WTC11 (cell line): Measurements from ENCODE around the gene KLC4. TPM values are rescaled to one million over a fixed set of nuclear protein-coding genes. Genes with fewer than 3 reads are reported as not detected.

ENCODE experiments used
- ATAC-seq: fragments of 200-7000 bp; cut with Tn5 transposase; 2 replicates; pipeline ENCODE4 v1.10.0; 2021; ENCODE audit warnings: mild to moderate bottlenecking, moderate library complexity
- CTCF ChIA-PET: fragments of 300-600 bp; sonication (Branson Sonifier 250); formaldehyde crosslinking; loops from one replicate; lab custom pipeline; 2021; ENCODE audit warnings: antibody characterized with exemption; lab: Charles Lee
- POLR2A ChIA-PET: fragments of 350-600 bp; sonication (Branson Sonifier 250); formaldehyde crosslinking; loops from one replicate; lab custom pipeline; 2021; ENCODE audit warnings: antibody characterized with exemption; lab: Charles Lee
- DNase-seq: peaks from one replicate; pipeline ENCODE4 v3.0.0; 2021; ENCODE audit warnings: low spot score
- H3K27ac Mint-ChIP-seq: 2 replicates; pipeline ENCODE4 v1.8.0; 2021; ENCODE audit warnings: mixed read lengths
- H3K27me3 Mint-ChIP-seq: 2 replicates; pipeline ENCODE4 v1.8.0; 2021; ENCODE audit warnings: low read depth, mild to moderate bottlenecking, moderate library complexity, mixed read lengths
- H3K36me3 Mint-ChIP-seq: 2 replicates; pipeline ENCODE4 v1.8.0; 2021; ENCODE audit warnings: mixed read lengths
- H3K4me1 Mint-ChIP-seq: 2 replicates; pipeline ENCODE4 v1.8.0; 2022; ENCODE audit warnings: mixed read lengths
- H3K4me3 Mint-ChIP-seq: 2 replicates; pipeline ENCODE4 v1.8.0; 2021; ENCODE audit warnings: mild to moderate bottlenecking, moderate library complexity, mixed read lengths
- H3K9me3 Mint-ChIP-seq: 2 replicates; pipeline ENCODE4 v1.8.0; 2021; ENCODE audit warnings: mixed read lengths
- ATF6 ChIP-seq: sonication (generic); formaldehyde crosslinking; IDR thresholded peaks from 2 replicates; pipeline ENCODE4 v1.8.1; 2023; ENCODE audit warnings: mild to moderate bottlenecking, missing genetic modification reagents
- E2F4 ChIP-seq: sonication (generic); formaldehyde crosslinking; IDR thresholded peaks from 2 replicates; pipeline ENCODE4 v1.8.1; 2022; ENCODE audit warnings: low read depth, mild to moderate bottlenecking, moderate library complexity, missing genetic modification reagents, borderline replicate concordance
- ELF4 ChIP-seq: sonication (generic); formaldehyde crosslinking; IDR thresholded peaks from 2 replicates; pipeline ENCODE4 v1.8.1; 2022; ENCODE audit warnings: low read depth, mild to moderate bottlenecking, moderate library complexity, missing genetic modification reagents
- FOXJ3 ChIP-seq: sonication (generic); formaldehyde crosslinking; IDR thresholded peaks from 2 replicates; pipeline ENCODE4 v1.9.0; 2021; ENCODE audit warnings: missing genetic modification reagents, mild to moderate bottlenecking, borderline replicate concordance
- GABPB1 ChIP-seq: sonication (generic); formaldehyde crosslinking; IDR thresholded peaks from 2 replicates; pipeline ENCODE4 v1.8.1; 2023; ENCODE audit warnings: mild to moderate bottlenecking, missing genetic modification reagents
- GRHL2 ChIP-seq: fragments of 250-450 bp; sonication (Bioruptor Pico); IDR thresholded peaks from 2 replicates; pipeline ENCODE4 v1.8.0; 2022; ENCODE audit warnings: mild to moderate bottlenecking, moderate library complexity; ENCODE audit not compliant: insufficient replicate concordance, severe bottlenecking
- IRF2 ChIP-seq: sonication (generic); formaldehyde crosslinking; IDR thresholded peaks from 2 replicates; pipeline ENCODE4 v1.8.0; 2022; ENCODE audit warnings: low read depth, missing genetic modification reagents, borderline replicate concordance
- JUN ChIP-seq: sonication (generic); formaldehyde crosslinking; IDR thresholded peaks from 2 replicates; pipeline ENCODE4 v1.8.0; 2023; ENCODE audit warnings: mild to moderate bottlenecking, missing genetic modification reagents
- MAX ChIP-seq: sonication (generic); formaldehyde crosslinking; IDR thresholded peaks from 2 replicates; pipeline ENCODE4 v1.8.0; 2022; ENCODE audit warnings: mild to moderate bottlenecking, missing genetic modification reagents
- MXD4 ChIP-seq: fragments of 250-450 bp; sonication (Bioruptor Pico); IDR thresholded peaks from 2 replicates; pipeline ENCODE4 v1.8.0; 2021; ENCODE audit warnings: mild to moderate bottlenecking, moderate library complexity, borderline replicate concordance
- NR1H2 ChIP-seq: sonication (generic); formaldehyde crosslinking; IDR thresholded peaks from 2 replicates; pipeline ENCODE4 v1.9.0; 2021; ENCODE audit warnings: mild to moderate bottlenecking, moderate library complexity, missing genetic modification reagents
- SP1 ChIP-seq: sonication (generic); formaldehyde crosslinking; conservative IDR thresholded peaks from 2 replicates; pipeline ENCODE4 v1.8.1; 2022; ENCODE audit warnings: missing genetic modification reagents
- TEAD1 ChIP-seq: sonication (generic); formaldehyde crosslinking; IDR thresholded peaks from 2 replicates; pipeline ENCODE4 v1.8.0; 2022; ENCODE audit warnings: mild to moderate bottlenecking, missing genetic modification reagents
- USF2 ChIP-seq: sonication (generic); formaldehyde crosslinking; IDR thresholded peaks from 2 replicates; pipeline ENCODE4 v1.8.1; 2023; ENCODE audit warnings: mild to moderate bottlenecking, missing genetic modification reagents, moderate library complexity
- ZNF121 ChIP-seq: sonication (generic); formaldehyde crosslinking; IDR thresholded peaks from 2 replicates; pipeline ENCODE4 v1.8.0; 2023; ENCODE audit warnings: missing genetic modification reagents
- ZNF138 ChIP-seq: sonication (generic); formaldehyde crosslinking; conservative IDR thresholded peaks from 2 replicates; pipeline ENCODE4 v1.8.1; 2022; ENCODE audit warnings: mild to moderate bottlenecking, moderate library complexity, missing genetic modification reagents
- ZNF219 ChIP-seq: sonication (generic); formaldehyde crosslinking; IDR thresholded peaks from 2 replicates; pipeline ENCODE4 v1.8.0; 2023; ENCODE audit warnings: missing genetic modification reagents, mild to moderate bottlenecking, borderline replicate concordance
- ZNF416 ChIP-seq: fragments of 250-450 bp; sonication (Bioruptor Pico); IDR thresholded peaks from 2 replicates; pipeline ENCODE4 v1.9.0; 2021; ENCODE audit warnings: mild to moderate bottlenecking, inconsistent platforms
- total RNA-seq: library from RNA; stranded (reverse); gene quantifications from 3 replicates; pipeline ENCODE4 v1.2.3, GENCODE V29; 2021
- TF ChIP-seq, protein P1 (sequence below): sonication (generic); formaldehyde crosslinking; IDR thresholded peaks from 2 replicates; pipeline ENCODE4 v1.8.1; 2023; ENCODE audit warnings: mild to moderate bottlenecking, missing genetic modification reagents, moderate library complexity
- TF ChIP-seq, protein P2 (sequence below): fragments of 250-450 bp; sonication (Bioruptor Pico); IDR thresholded peaks from 2 replicates; pipeline ENCODE4 v1.8.0; 2021; ENCODE audit warnings: mild to moderate bottlenecking
- TF ChIP-seq, protein P3 (sequence below): fragments of 250-450 bp; sonication (Bioruptor Pico); IDR thresholded peaks from 2 replicates; pipeline ENCODE4 v1.9.0; 2021; ENCODE audit warnings: mild to moderate bottlenecking
- TF ChIP-seq, protein P4 (sequence below): sonication (generic); formaldehyde crosslinking; IDR thresholded peaks from 2 replicates; pipeline ENCODE4 v1.8.0; 2022; ENCODE audit warnings: mild to moderate bottlenecking, missing genetic modification reagents

KLC4 gene
- total RNA-seq, 1 experiment from 2014 or later: 35.7 TPM

- no peak for TF ChIP-seq FOXJ3
- TF ChIP-seq JUN (CRISPR knock-in tag): no peak
These were observed 23.8 kb upstream of the KLC4 start (continued) for GRCh38 chr6:43035495-43036194.

- no peak for TF ChIP-seq GABPB1
- no peak for TF ChIP-seq USF2 (CRISPR knock-in tag)
- no peak for TF ChIP-seq JUN (CRISPR knock-in tag)
- TF ChIP-seq IRF2 (CRISPR knock-in tag): no peak
- no peak for TF ChIP-seq MAX (CRISPR knock-in tag)
- TF ChIP-seq, protein P1, sequence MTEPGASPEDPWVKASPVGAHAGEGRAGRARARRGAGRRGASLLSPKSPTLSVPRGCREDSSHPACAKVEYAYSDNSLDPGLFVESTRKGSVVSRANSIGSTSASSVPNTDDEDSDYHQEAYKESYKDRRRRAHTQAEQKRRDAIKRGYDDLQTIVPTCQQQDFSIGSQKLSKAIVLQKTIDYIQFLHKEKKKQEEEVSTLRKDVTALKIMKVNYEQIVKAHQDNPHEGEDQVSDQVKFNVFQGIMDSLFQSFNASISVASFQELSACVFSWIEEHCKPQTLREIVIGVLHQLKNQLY (CRISPR knock-in tag): no peak
- Mint-ChIP-seq H3K36me3 (peaks cover 45% of the 10 kb centered on the region), H3K27me3 (no peaks in the 10 kb centered on the region), H3K4me3 (no peak overlapping the region), H3K9me3 (no peaks in the 10 kb centered on the region), H3K27ac (no peak overlapping the region), H3K4me1 (no peaks in the 10 kb centered on the region)
- ChIA-PET CTCF (no interaction called here), POLR2A (no interaction called here)
- ATAC-seq (no peak), DNase-seq (no peak)
These were observed 22.7 kb upstream of the KLC4 start for GRCh38 chr6:43036712-43037111.

- CTCF ChIA-PET: interaction anchor here (0.5 kb wide), 1 partner anchor 155 kb away, joined by 4 read pairs; no protein-coding TSS in a partner anchor
- POLR2A ChIA-PET: no interaction called here
- Mint-ChIP-seq H3K4me3 (no peak overlapping the region), H3K27me3 (no peaks in the 10 kb centered on the region), H3K9me3 (no peaks in the 10 kb centered on the region), H3K4me1 (no peaks in the 10 kb centered on the region), H3K36me3 (peaks cover 44% of the 10 kb centered on the region), H3K27ac (no peak overlapping the region)
- ATAC-seq: peak; percentile 65; the same call in 1 of the 2 replicates
- no peak for TF ChIP-seq ZNF219 (CRISPR knock-in tag)
- TF ChIP-seq, protein P2, sequence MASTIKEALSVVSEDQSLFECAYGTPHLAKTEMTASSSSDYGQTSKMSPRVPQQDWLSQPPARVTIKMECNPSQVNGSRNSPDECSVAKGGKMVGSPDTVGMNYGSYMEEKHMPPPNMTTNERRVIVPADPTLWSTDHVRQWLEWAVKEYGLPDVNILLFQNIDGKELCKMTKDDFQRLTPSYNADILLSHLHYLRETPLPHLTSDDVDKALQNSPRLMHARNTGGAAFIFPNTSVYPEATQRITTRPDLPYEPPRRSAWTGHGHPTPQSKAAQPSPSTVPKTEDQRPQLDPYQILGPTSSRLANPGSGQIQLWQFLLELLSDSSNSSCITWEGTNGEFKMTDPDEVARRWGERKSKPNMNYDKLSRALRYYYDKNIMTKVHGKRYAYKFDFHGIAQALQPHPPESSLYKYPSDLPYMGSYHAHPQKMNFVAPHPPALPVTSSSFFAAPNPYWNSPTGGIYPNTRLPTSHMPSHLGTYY (CRISPR knock-in tag): no peak
- TF ChIP-seq ZNF121: no peak
- TF ChIP-seq NR1H2 (CRISPR knock-in tag): no peak
- TF ChIP-seq SP1 (CRISPR knock-in tag): no peak
- TF ChIP-seq ATF6 (CRISPR knock-in tag): no peak
- no peak for TF ChIP-seq ZNF138 (CRISPR knock-in tag)
- TF ChIP-seq MXD4 (CRISPR knock-in tag): no peak
- no peak for TF ChIP-seq ELF4 (CRISPR knock-in tag)
- DNase-seq: no peak
These were observed 22.2 kb upstream of the KLC4 start for GRCh38 chr6:43037197-43037596.

- ATAC-seq (no peak), DNase-seq (no peak)
- ChIA-PET CTCF (no interaction called here), POLR2A (no interaction called here)
- Mint-ChIP-seq H3K4me3 (no peak overlapping the region), H3K4me1 (no peaks in the 10 kb centered on the region), H3K9me3 (no peaks in the 10 kb centered on the region), H3K36me3 (peaks cover 46% of the 10 kb centered on the region), H3K27ac (no peak overlapping the region), H3K27me3 (no peaks in the 10 kb centered on the region)
- TF ChIP-seq ZNF416 (CRISPR knock-in tag) (no peak), E2F4 (CRISPR knock-in tag) (no peak), GRHL2 (CRISPR knock-in tag) (no peak), TEAD1 (CRISPR knock-in tag) (no peak)
- TF ChIP-seq, protein P3, sequence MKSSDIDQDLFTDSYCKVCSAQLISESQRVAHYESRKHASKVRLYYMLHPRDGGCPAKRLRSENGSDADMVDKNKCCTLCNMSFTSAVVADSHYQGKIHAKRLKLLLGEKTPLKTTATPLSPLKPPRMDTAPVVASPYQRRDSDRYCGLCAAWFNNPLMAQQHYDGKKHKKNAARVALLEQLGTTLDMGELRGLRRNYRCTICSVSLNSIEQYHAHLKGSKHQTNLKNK (CRISPR knock-in tag): no peak
- TF ChIP-seq, protein P4, sequence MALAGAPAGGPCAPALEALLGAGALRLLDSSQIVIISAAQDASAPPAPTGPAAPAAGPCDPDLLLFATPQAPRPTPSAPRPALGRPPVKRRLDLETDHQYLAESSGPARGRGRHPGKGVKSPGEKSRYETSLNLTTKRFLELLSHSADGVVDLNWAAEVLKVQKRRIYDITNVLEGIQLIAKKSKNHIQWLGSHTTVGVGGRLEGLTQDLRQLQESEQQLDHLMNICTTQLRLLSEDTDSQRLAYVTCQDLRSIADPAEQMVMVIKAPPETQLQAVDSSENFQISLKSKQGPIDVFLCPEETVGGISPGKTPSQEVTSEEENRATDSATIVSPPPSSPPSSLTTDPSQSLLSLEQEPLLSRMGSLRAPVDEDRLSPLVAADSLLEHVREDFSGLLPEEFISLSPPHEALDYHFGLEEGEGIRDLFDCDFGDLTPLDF (CRISPR knock-in tag): no peak
These were observed 21.7 kb upstream of the KLC4 start for GRCh38 chr6:43037706-43038105.
